HCT116 (cell line): ENCODE results near the gene KRTAP5-4. TPM values are rescaled to one million over a fixed set of nuclear protein-coding genes. Genes with fewer than 3 reads are reported as not detected.

ENCODE experiments used
- ATAC-seq: fragments of 200-7000 bp; cut with Tn5 transposase; 2 replicates; pipeline ENCODE4 v1.9.1; 2020; ENCODE audit warnings: mild to moderate bottlenecking, moderate library complexity
- BruUV-seq: library from RNA; stranded (reverse); fragments of 400-500 nt; replicated peaks from 2 replicates; lab custom pipeline; 2021; lab: Mats Ljungman, UMichigan
- CTCF ChIA-PET: fragments of 300-600 bp; sonication (Branson Sonifier 250); formaldehyde crosslinking; loops from one replicate; lab custom pipeline; 2021; ENCODE audit warnings: antibody characterized with exemption; lab: Charles Lee
- POLR2A ChIA-PET: fragments of 300-600, 350-600 bp; sonication (Branson Sonifier 250); formaldehyde crosslinking; loops from one replicate; lab custom pipeline; 2021; ENCODE audit warnings: antibody characterized with exemption; lab: Charles Lee
- RAD21 ChIA-PET, 2 experiments: fragments of 300-600 bp; sonication (Branson Sonifier 250); formaldehyde crosslinking; loops; one replicate each; lab custom pipeline; 2023; ENCODE audit warnings: low total read pairs in 2 of 2; ENCODE audit not compliant: uncharacterized antibody in 2 of 2, unreplicated experiment in 2 of 2, low non-redundant PET in 1 of 2; lab: Charles Lee
- DNase-seq: peaks from one replicate; pipeline ENCODE4 v3.0.0-alpha.2; 2010; ENCODE audit warnings: low read depth, low spot score
- H2AFZ ChIP-seq: fragments of 200-600 bp; shearing (Covaris generic), sonication (generic); 2 replicates; pipeline ENCODE4 v1.6.1; 2017; ENCODE audit warnings: low read depth, mixed run types, mixed read lengths, antibody characterized with exemption, low read length; ENCODE audit not compliant: poor library complexity, severe bottlenecking
- H3K27ac ChIP-seq: 2 replicates; pipeline ENCODE4 v1.5.1; 2012; ENCODE audit warnings: low read depth, low read length
- H3K27me3 ChIP-seq: fragments of 200-600 bp; sonication (generic); 2 replicates; pipeline ENCODE4 v1.6.1; 2016; ENCODE audit warnings: mixed run types, low read length, mixed read lengths; ENCODE audit not compliant: insufficient read depth
- H3K36me3 ChIP-seq, 2 experiments: fragments of 200-500 bp in 1 of 2; fragments of 200-600 bp in 1 of 2; sonication (Bioruptor generic) in 1 of 2; sonication (generic) in 1 of 2; 2 replicates each; pipeline versions ENCODE4 v1.5.1 to v1.6.1; 2014 to 2016; ENCODE audit warnings: low read length in 2 of 2, inconsistent platforms in 1 of 2, mixed read lengths in 1 of 2, mixed run types in 1 of 2; ENCODE audit not compliant: insufficient read depth in 2 of 2, control insufficient read depth in 1 of 2
- H3K4me1 ChIP-seq, 2 experiments: fragments of 200-600 bp in 1 of 2; sonication (generic) in 1 of 2; 2 replicates each; pipeline versions ENCODE4 v1.5.1 to v1.6.1; 2012 to 2017; ENCODE audit warnings: low read length in 2 of 2, inconsistent platforms in 1 of 2, mild to moderate bottlenecking in 1 of 2, mixed read lengths in 1 of 2, mixed run types in 1 of 2, moderate library complexity in 1 of 2; ENCODE audit not compliant: insufficient read depth in 2 of 2, control insufficient read depth in 1 of 2
- H3K4me2 ChIP-seq: fragments of 200-600 bp; sonication (generic); 2 replicates; pipeline ENCODE4 v1.6.1; 2017; ENCODE audit warnings: mixed run types, low read length, mixed read lengths
- H3K4me3 ChIP-seq, 2 experiments: fragments of 200-600 bp in 1 of 2; sonication (generic) in 1 of 2; replicated peaks in 1 of 2; 2 replicates each; pipeline ENCODE4 v1.5.1; 2011 to 2016; ENCODE audit warnings: low read length in 2 of 2, control low read depth in 1 of 2, low read depth in 1 of 2, mild to moderate bottlenecking in 1 of 2, mixed read lengths in 1 of 2, mixed run types in 1 of 2
- H3K79me2 ChIP-seq: fragments of 200-600 bp; sonication (generic); 2 replicates; pipeline ENCODE4 v1.6.1; 2017; ENCODE audit warnings: mild to moderate bottlenecking, mixed run types, low read length, moderate library complexity, mixed read lengths; ENCODE audit not compliant: insufficient read depth
- H3K9ac ChIP-seq: fragments of 200-600 bp; sonication (generic); 2 replicates; pipeline ENCODE4 v1.6.1; 2016; ENCODE audit warnings: low read length, mixed read lengths
- H3K9me2 ChIP-seq: fragments of 200-600 bp; sonication (generic), shearing (Covaris generic); 2 replicates; pipeline ENCODE4 v1.6.1; 2017; ENCODE audit warnings: mixed run types, mild to moderate bottlenecking, moderate library complexity; ENCODE audit not compliant: insufficient read depth
- H3K9me3 ChIP-seq, 2 experiments: fragments of 200-500 bp in 1 of 2; fragments of 200-600 bp in 1 of 2; sonication (Bioruptor generic) in 1 of 2; sonication (generic) in 1 of 2; 2 replicates each; pipeline ENCODE4 v1.6.1; 2014 to 2017; ENCODE audit warnings: low read length in 2 of 2, mixed read lengths in 2 of 2, inconsistent platforms in 1 of 2, low read depth in 1 of 2, mild to moderate bottlenecking in 1 of 2, mixed run types in 1 of 2, moderate library complexity in 1 of 2; ENCODE audit not compliant: control insufficient read depth in 1 of 2, insufficient read depth in 1 of 2
- H4K20me1 ChIP-seq: fragments of 200-600 bp; sonication (generic), shearing (Covaris generic); 2 replicates; pipeline ENCODE4 v1.6.1; 2017; ENCODE audit warnings: mixed run types, mild to moderate bottlenecking, moderate library complexity; ENCODE audit not compliant: insufficient read depth
- CBX3 ChIP-seq: IDR thresholded peaks from 2 replicates; pipeline ENCODE4 v1.6.1; 2012; ENCODE audit warnings: low read depth
- CEBPB ChIP-seq: IDR thresholded peaks from 2 replicates; pipeline ENCODE4 v1.6.1; 2012; ENCODE audit warnings: low read depth
- EGR1 ChIP-seq: IDR thresholded peaks from 2 replicates; pipeline ENCODE4 v1.6.1; 2012; ENCODE audit warnings: low read depth
- ELF1 ChIP-seq: IDR thresholded peaks from 2 replicates; pipeline ENCODE4 v1.6.1; 2012; ENCODE audit warnings: low read depth, borderline replicate concordance
- EZH2 ChIP-seq: fragments of 200-600 bp; sonication (generic); IDR thresholded peaks from 2 replicates; pipeline ENCODE4 v1.6.1; 2017; ENCODE audit warnings: antibody characterized with exemption, mixed run types
- EZH2phosphoT487 ChIP-seq: fragments of 200-600 bp; IDR thresholded peaks from 2 replicates; pipeline ENCODE4 v1.6.1; 2018; ENCODE audit warnings: antibody characterized with exemption, borderline replicate concordance
- FOSL1 ChIP-seq: IDR thresholded peaks from 2 replicates; pipeline ENCODE4 v1.6.1; 2012; ENCODE audit warnings: low read depth
- JUND ChIP-seq: IDR thresholded peaks from 2 replicates; pipeline ENCODE4 v1.6.1; 2012
- POLR2A ChIP-seq: IDR thresholded peaks from 2 replicates; pipeline ENCODE4 v1.7.0; 2011; ENCODE audit warnings: borderline replicate concordance; ENCODE audit not compliant: insufficient read depth, insufficient read length; ENCODE audit errors: extremely low read depth
- POLR2AphosphoS5 ChIP-seq: IDR thresholded peaks from 2 replicates; pipeline ENCODE4 v1.6.1; 2011; ENCODE audit warnings: mild to moderate bottlenecking, low read depth, low read length, moderate library complexity
- RAD21 ChIP-seq: IDR thresholded peaks from 2 replicates; pipeline ENCODE4 v1.6.1; 2012; ENCODE audit warnings: low read depth, mild to moderate bottlenecking
- SP1 ChIP-seq: IDR thresholded peaks from 2 replicates; pipeline ENCODE4 v1.6.1; 2012; ENCODE audit warnings: low read depth
- SRF ChIP-seq: IDR thresholded peaks from 2 replicates; pipeline ENCODE4 v1.6.1; 2012; ENCODE audit warnings: low read depth
- TCF7L2 ChIP-seq: IDR thresholded peaks from 2 replicates; pipeline ENCODE4 v1.7.0; 2011; ENCODE audit warnings: borderline replicate concordance, inconsistent platforms; ENCODE audit not compliant: insufficient read depth, insufficient read length; ENCODE audit errors: extremely low read depth
- YY1 ChIP-seq: IDR thresholded peaks from 2 replicates; pipeline ENCODE4 v1.6.1; 2011; ENCODE audit warnings: low read length, low read depth, moderate library complexity, mild to moderate bottlenecking; ENCODE audit not compliant: insufficient replicate concordance; ENCODE audit errors: extremely low read depth
- ZFX ChIP-seq: fragments of 450-650 bp; IDR thresholded peaks from 2 replicates; pipeline ENCODE4 v1.6.1; 2017
- intact Hi-C: fragments of 100-400 bp; cut with micrococcal nuclease; formaldehyde crosslinking; loops from 2 replicates; pipeline ENCODE4 v1.10.0; 2022
- total RNA-seq: library from RNA; stranded (reverse); gene quantifications from one replicate; pipeline ENCODE4 v1.2.1, GENCODE V29; 2021; ENCODE audit not compliant: unreplicated experiment
- TF ChIP-seq, protein P1 (sequence below): IDR thresholded peaks from 2 replicates; pipeline ENCODE4 v1.6.1; 2012; ENCODE audit warnings: low read depth
- TF ChIP-seq, protein P2 (sequence below): IDR thresholded peaks from 2 replicates; pipeline ENCODE4 v1.6.1; 2012
- TF ChIP-seq, protein P3 (sequence below): IDR thresholded peaks from 2 replicates; pipeline ENCODE4 v1.6.1; 2012
- TF ChIP-seq, protein P4 (sequence below): IDR thresholded peaks from 2 replicates; pipeline ENCODE4 v1.6.1; 2011; ENCODE audit warnings: mild to moderate bottlenecking, low read length, moderate library complexity; ENCODE audit not compliant: insufficient replicate concordance; ENCODE audit errors: extremely low read depth

KRTAP5-4 gene
- total RNA-seq, 1 experiment from 2014 or later = not detected

DNA sequence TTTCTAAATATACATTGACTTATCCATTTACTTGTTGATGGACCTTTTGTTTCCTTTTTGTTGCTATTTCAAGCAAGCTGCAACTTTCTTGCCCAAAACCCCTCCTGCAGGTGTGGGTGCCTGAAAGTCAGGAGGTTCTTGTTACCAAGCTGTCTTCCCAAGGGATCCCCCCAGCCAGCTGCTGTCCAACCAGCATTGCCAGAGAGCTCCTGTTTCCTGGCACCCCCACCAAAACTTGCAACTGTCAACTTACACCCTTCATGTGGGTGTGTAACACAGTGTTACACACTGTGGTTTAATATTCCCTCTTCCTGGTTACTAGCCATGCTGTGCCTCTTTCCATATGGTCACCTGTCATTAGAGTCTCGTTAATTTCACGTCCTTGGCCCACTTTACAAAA is 35.2 kb downstream of the KRTAP5-4 start:
- TF ChIP-seq, protein P1, sequence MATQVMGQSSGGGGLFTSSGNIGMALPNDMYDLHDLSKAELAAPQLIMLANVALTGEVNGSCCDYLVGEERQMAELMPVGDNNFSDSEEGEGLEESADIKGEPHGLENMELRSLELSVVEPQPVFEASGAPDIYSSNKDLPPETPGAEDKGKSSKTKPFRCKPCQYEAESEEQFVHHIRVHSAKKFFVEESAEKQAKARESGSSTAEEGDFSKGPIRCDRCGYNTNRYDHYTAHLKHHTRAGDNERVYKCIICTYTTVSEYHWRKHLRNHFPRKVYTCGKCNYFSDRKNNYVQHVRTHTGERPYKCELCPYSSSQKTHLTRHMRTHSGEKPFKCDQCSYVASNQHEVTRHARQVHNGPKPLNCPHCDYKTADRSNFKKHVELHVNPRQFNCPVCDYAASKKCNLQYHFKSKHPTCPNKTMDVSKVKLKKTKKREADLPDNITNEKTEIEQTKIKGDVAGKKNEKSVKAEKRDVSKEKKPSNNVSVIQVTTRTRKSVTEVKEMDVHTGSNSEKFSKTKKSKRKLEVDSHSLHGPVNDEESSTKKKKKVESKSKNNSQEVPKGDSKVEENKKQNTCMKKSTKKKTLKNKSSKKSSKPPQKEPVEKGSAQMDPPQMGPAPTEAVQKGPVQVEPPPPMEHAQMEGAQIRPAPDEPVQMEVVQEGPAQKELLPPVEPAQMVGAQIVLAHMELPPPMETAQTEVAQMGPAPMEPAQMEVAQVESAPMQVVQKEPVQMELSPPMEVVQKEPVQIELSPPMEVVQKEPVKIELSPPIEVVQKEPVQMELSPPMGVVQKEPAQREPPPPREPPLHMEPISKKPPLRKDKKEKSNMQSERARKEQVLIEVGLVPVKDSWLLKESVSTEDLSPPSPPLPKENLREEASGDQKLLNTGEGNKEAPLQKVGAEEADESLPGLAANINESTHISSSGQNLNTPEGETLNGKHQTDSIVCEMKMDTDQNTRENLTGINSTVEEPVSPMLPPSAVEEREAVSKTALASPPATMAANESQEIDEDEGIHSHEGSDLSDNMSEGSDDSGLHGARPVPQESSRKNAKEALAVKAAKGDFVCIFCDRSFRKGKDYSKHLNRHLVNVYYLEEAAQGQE = no peak
- TF ChIP-seq ELF1 (no peak), POLR2AphosphoS5 (no peak), YY1 (no peak), ZFX (no peak), SP1 (no peak), CBX3 (no peak), SRF (no peak), EGR1 (no peak), FOSL1 (no peak), POLR2A (no peak), JUND (no peak), TCF7L2 (no peak), RAD21 (no peak), CEBPB (no peak), EZH2 (no peak), EZH2phosphoT487 (no peak)
- TF ChIP-seq, protein P2, sequence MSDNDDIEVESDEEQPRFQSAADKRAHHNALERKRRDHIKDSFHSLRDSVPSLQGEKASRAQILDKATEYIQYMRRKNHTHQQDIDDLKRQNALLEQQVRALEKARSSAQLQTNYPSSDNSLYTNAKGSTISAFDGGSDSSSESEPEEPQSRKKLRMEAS = no peak
- TF ChIP-seq, protein P3, sequence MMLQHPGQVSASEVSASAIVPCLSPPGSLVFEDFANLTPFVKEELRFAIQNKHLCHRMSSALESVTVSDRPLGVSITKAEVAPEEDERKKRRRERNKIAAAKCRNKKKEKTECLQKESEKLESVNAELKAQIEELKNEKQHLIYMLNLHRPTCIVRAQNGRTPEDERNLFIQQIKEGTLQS = no peak
- TF ChIP-seq, protein P4, sequence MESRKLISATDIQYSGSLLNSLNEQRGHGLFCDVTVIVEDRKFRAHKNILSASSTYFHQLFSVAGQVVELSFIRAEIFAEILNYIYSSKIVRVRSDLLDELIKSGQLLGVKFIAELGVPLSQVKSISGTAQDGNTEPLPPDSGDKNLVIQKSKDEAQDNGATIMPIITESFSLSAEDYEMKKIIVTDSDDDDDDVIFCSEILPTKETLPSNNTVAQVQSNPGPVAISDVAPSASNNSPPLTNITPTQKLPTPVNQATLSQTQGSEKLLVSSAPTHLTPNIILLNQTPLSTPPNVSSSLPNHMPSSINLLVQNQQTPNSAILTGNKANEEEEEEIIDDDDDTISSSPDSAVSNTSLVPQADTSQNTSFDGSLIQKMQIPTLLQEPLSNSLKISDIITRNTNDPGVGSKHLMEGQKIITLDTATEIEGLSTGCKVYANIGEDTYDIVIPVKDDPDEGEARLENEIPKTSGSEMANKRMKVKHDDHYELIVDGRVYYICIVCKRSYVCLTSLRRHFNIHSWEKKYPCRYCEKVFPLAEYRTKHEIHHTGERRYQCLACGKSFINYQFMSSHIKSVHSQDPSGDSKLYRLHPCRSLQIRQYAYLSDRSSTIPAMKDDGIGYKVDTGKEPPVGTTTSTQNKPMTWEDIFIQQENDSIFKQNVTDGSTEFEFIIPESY = no peak
- DNase-seq (no peak), ATAC-seq (no peak)
- H3K27me3 ChIP-seq = peaks cover 4% of the 10 kb centered on the region; the same call in 1 of the 2 replicates
- no TSS peak for BruUV-seq
- H3K79me2 ChIP-seq = no peaks in the 10 kb centered on the region
- H2AFZ ChIP-seq = no peak overlapping the region
- RAD21 ChIA-PET = no interaction called here
- no peaks in the 10 kb centered on the region for H4K20me1 ChIP-seq
- H3K9ac ChIP-seq = no peak overlapping the region
- no peaks in the 10 kb centered on the region for H3K4me1 ChIP-seq
- no peak overlapping the region for H3K27ac ChIP-seq
- POLR2A ChIA-PET = no interaction called here
- H3K9me3 ChIP-seq = no peaks in the 10 kb centered on the region
- H3K36me3 ChIP-seq = no peaks in the 10 kb centered on the region
- no peak overlapping the region for H3K4me3 ChIP-seq
- H3K4me2 ChIP-seq = no peak overlapping the region
- no peaks in the 10 kb centered on the region for H3K9me2 ChIP-seq
- intact Hi-C loops = no loop called here
- CTCF ChIA-PET = interaction anchor here (0.7 kb wide), 1 partner anchor 8 kb away, joined by 3 read pairs; no protein-coding TSS in a partner anchor
